NCI-H82 (cell line): ENCODE measurements around the gene C5.
"Not testable (repeated sequence)": the region's sequence is repeated elsewhere in the genome, so short reads cannot be mapped to it uniquely, and the experiment has no call there.

ENCODE experiments used
- DNase-seq: peaks from one replicate; lab custom pipeline; 2025; lab: John Stamatoyannopoulos, UW

The C5 gene

DNA sequence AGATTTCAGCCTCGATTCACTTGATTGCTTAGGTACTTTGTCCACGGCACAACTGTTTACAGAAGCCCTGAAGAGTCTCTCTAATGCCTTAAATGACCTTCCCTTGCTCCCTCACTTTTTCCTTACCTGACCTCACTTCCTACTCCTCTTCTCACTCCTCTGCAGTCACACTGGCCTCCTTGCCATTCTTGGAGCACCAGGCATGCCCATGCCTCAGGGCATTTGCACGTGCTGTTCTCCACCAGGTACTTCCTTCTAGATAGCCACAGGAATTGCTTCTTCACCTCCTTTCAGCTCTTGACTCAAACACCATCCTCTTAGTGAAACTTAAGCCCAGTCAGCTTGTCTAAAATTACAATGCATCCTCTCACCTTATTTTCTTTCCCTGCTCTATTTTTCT is 71.1 kb downstream of the C5 start:
- no peak for DNase-seq

DNA sequence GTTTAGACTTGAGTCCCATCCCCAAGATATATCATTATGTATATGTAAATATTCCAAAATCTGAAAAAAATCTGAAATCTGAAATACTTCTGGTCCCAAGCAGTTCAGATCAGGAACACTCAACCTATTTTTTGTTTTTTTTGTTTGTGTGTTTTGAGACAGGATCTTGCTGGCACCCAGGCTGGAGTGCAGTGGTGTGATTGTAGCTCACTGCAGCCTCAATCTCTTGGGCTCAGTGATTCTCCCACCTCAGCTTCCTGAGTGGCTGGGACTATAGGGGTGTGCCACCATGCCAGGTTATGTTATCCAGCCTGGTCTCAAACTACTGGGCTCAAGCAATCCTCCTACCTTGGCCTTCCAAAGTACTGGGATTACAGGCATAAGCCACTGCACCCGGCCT is 72.8 kb downstream of the C5 start:
- no peak for DNase-seq

DNA sequence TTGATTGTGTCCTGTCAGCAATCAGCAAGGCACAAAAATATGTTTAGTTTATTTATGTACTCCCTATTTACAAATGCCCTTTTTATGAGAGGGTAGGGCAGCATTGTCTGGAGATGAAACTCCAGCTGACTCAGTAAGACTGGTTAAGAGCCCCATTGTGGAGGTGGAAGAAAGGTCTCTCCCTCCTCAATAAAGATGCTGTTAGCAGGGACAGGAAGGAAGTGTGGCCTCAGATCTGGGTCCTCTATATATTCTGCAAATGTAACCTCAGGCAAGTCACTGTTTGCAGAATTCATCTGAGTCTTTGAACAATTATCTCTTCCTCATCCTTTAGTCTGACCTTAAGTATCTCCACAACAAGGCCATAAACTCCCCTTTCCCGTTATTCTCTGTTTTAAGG is 75.2 kb downstream of the C5 start:
- DNase-seq: no peak

DNA sequence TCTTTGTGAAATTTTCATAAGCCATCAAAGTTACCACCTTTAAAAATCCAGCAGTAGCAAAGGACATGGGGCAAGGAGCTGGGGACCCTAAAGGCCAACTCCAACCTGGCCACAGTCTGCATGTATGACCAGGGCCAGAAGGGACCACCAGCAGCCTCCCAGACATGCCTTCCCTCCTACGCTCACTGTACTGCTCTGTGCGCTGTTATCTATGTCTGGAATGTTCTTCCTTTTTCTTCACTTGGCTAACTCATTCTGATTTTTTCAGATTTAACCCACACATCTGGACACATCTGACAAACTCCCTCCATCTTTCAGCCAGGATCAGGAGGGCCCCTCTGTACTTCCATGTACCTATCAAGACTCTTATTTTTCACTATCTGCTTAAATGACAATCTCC is 75.9 kb downstream of the C5 start:
- DNase-seq: no peak

DNA sequence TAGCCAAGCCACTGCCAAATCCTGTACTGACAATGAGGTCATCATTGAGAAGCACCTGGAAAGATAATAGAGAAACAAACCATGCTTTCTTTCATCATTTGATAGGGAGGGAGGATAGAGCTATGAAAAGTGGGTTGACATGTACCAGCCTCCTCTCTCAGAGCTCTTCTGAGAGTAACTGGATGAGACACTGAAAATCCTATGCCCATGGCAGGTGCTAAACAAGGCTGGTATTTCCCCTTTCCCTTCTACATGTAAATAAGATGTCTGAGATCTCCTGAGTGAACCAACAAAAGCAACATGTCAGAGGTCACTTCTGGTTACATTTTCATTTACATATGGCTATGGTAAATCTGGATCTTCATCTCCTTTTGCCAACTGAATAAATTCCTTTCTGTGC is 78.1 kb downstream of the C5 start:
- no peak for DNase-seq

DNA sequence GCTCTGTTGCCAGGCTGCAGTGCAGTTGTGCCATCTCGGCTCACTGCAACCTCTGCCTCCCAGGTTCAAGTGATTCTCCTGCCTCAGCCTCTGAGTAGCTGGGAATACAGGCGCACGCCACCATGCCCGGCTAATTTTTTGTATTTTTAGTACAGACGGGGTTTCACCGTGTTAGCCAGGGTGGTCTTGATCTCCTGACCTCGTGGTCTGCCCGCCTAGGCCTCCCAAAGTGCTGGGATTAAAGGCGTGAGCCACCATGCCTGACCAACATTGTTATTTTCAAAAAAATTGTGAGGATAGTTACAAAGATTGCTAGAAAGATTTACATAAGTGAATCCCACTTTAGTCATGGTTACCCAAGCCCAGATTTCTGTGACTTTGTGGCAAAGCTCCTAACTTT is 78.6 kb downstream of the C5 start:
- not testable (repeated sequence) for DNase-seq

DNA sequence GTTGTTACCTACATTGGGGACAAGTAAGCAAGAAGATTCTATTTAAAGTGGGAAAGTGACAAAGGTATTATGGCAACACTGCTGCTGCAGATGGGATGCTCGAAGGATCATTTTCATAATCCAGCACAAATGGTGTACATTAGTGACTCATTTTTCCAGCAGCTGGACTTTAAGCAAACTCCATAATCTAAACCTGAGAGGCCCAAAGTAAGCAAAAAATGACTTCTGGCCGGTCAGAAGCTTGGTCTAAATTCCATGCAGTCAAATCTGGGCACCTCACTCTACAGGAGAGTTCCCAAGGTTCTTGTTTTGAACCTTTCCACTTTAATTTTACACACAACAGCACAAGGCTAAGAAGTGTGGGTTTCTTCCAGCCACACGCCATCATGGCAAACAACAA is 79.8 kb downstream of the C5 start:
- no peak for DNase-seq

DNA sequence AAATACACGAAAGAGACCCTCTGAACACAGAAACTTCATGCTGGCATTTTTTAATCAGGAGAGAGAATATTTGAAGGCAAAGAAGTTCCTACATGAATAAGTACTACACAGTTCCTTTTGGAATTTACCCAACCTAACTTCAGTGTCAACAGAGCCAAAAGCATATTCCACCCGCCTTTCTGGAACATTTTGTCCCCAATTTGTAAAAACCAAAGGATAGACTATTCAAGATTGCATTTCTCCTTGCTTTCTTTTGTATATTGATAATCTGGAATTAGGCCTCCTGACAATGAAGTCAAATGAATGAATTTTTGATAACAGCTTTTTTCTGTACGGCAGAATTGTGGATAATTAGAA is 84.1 kb downstream of the C5 start:
- DNase-seq: no peak

DNA sequence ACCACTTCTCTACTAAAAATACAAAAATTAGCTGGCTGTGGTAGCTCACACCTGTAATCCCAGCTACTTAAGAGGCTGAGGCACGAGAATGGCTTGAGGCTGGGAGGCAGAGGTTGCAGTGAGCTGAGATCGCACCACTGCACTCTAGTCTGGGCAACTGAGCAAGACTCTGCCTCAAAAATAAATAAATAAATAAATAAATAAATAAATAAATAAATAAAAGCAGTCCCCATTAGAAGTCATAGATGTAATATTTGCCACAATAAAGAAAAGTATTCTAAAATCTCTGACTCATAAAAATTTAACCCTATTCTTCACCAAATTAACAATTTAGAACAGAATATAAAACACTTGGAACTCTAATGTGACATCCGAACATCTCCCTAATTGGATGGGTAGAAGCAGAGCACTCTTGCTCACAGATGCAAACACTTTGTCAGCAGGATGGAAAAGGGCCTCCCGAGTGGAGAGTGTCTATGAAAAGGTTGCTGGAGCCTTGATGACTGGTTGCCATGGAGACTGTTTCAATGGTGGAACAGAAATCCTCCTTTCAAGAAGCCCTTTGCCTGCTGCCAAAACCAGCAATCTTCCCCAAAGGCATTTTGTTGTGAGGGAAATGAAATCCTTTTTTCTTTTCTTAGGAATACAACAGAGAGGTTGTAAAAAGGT is 84.6 kb downstream of the C5 start:
- peak; percentile 29 for DNase-seq

DNA sequence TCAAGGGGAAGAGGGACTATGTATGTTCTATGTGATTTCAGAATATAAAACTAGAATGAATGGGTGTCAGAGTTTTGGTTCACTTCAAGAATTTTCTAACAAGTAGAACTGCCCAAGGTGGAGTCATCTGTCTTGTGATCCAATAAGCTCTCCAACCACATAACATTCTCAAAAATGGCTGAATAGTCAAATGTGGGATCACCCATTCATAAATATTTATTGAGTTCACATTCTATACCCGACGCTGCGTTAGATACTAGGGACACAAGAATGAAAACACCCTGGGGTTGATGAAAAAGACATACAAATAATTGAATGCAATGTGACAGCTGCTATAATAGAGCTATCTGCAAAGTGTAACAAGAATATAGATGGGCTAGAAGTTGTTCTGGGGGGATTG is 88.1 kb downstream of the C5 start:
- DNase-seq: no peak

DNA sequence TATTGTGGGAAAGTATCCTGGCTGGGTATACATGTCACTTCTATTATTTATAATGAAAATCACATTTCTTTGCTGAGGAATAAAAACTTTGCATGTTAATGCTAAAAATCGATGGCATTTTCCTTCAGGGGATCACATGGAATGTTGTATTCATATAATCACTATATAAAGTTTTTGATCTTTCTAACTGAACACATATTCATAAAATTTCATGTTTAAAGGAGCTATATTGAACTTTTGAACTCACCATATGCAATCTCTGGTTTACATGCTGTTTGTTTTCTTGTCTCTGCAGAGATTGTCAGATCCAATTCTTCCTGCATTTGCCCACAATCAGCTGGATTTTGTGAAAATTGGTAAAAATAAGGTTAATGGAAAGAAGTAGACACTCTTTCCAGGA is 90.1 kb downstream of the C5 start:
- DNase-seq: no peak

DNA sequence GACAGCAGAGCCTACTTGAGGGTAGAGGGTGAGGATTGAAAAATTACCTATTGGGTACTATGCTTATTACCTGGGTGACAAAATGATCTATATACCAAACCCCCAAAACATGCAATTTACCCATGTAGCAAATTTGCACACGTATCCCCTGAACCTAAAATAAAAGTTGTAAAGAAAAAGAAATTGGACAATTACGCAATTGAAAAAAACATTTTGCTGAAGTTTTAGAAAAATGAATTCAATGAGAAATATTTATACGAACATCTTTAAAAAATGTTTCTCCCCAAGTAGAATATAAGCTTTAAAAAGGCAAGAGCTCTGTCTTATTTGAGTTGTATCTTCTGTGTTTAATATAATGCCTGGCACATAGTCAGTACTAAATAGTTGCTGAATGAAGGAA is 93.2 kb downstream of the C5 start:
- DNase-seq: no peak

DNA sequence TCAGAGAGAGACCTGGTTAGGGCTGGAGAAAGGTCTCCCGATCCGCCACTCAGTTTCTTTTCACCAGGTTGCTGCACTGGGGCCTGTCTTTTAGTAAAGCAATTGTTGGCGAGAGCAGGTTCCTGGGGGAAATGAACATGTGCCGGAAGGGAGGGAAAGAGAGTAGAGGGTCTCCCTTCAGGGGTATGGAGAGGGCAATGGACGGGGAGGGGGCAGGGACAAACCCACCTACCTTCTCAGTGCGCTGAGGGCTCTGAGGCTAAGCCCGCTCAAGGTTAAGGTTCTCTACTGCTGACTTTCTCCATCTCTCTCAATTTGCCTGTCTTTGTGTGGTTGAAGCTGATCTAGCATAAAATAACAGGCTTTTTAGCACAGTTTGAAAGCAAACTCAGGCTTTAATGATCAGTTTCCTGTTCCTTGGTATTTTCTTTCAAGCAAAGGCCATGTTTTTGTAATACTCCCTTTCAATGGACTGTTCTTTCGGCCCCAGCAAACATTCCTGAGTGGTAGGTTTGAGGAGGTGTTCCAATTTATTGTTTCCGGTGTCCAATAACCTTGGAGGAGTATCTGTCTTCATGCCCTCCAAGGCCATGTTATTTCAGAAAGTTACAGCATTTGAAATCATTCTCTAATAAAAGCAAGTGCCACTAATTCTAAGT is 98.0 kb downstream of the C5 start:
- no peak for DNase-seq

DNA sequence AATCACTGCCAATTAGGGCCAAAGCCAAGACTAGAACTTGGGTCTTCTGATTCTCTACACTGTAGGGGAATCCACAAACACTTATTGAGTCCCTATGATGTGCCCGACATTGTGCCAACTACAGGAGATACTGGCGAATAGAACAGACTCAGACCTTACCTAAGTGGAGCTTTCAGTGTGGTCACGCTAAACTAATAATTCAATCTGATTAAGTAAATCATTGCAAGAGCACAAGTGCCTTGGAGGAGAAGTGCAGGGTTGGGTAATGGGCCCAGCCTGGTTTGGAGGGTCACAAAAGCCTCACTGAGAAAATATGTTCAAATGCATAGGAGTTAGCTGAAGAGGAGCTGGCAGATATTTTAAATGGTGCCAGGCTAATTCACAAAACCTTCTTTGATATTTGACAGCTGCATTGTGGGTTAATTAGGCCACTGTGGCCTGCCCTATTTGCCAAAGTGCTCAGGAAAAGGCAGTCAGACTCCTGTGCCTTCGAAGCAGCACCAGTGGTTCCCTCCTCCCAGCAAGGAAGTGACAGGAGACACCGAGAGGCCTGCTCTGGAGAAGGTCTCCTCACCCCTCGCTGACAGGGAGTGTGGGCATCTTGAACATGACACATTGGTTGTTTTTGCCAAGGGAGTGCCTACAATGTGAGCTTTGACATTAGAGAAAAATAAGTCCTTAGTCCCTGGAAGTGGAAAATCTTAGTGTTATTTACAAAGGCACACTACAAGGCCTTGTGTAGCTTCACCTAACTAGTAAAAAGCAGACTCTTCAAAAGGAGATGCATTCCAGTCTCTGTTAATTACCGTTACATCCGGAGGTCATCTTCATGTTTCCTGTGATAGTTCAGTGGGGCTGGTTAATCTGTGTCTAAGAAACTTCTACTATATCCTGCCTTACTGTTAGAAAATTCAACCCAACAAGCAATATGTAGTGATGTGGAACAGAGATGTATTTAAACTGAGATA is 99.4 kb downstream of the C5 start:
- no peak for DNase-seq

DNA sequence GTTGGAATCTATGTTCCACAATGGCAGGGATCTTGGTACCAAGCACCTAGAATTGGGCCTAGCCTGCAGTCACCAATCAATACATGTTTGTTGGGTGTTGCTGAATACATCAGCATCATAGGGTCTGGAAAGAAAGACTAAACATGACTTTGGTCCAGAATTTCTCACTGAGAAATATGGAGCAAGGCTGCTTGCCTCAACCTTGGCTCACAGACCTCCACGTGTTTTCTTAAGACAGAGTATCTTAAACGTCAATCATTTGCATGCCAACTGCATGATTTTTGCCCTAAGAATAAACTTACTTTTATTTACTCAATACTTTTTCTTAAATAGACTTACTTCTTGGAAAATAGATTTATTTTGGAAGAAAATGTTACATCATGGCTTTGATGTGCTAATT is 100.8 kb downstream of the C5 start:
- no peak for DNase-seq

DNA sequence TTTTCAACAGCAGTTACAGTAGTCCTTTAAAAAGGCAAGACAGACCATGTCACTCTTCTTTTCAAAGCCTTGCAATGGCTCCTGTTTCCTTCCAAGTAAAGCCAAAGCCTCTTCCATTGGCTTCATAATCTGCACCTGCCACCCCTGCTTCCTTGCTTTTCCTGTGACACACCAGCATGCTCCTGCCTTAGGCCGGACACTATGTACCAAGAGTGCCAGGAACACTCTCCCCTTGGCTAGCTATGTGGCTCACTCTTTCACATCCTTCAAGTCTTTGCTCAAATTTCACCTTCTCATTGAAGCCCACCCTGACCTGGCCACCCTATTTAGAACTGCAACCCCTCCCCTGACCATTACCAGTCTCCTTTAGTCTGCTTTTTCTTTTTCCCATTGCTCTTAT is 101.3 kb downstream of the C5 start:
- DNase-seq: no peak

DNA sequence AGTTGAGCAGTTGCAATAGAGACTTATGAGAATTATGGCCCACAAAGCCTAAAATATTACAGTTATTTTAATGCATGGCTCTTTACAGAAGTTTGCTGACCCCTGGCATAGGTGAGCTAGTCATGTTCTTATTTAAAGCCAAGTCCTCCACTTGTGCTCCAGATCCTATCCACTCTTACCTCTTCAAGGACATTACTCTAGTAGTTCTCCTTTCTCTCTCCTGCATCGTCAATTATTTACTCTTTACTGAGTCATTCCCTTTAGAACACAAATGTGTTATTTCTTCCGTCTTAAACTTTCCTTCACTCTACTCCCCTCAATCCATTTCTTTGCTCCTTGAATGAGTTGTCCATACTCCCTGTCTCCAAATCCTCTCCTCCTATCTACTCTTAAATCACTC is 102.9 kb downstream of the C5 start:
- DNase-seq: no peak

DNA sequence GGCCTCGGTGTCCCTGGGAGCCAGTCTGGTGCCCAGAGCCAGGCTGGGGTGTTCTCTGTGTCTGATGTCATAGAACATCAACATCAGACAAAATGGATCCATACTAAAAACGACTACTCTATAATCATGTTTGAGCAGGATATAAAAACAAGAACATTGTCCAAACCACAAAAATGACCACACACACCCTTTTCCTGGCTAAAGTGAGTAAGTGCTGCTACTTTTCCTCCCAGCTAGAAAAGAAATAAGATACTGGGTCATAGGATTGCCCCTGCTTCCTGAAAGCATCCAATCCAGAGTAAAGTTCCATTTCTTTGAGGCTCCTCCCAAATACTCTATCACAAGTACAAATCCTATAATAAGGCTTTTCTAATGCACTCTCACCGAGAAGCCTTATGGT is 103.8 kb downstream of the C5 start:
- peak; percentile 34 for DNase-seq

DNA sequence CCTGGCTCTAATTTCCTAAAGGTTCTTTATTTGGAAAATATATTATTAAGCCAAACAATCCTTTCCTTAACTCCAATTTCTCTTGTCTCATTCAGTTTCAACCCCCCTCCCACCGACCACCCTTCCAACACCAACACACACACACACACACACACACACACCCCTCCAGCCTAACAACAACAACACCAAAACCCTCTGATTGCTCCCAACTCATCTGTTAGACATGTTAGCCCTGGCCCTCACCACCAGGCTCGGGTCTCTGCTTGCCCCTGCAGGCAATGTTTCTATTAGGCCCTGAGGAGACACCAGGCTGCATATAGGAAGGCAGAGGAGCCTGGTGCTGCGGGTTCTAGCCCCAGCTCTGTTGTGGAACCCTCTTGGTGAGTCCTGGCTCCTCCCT is 105.1 kb downstream of the C5 start:
- DNase-seq: no peak

DNA sequence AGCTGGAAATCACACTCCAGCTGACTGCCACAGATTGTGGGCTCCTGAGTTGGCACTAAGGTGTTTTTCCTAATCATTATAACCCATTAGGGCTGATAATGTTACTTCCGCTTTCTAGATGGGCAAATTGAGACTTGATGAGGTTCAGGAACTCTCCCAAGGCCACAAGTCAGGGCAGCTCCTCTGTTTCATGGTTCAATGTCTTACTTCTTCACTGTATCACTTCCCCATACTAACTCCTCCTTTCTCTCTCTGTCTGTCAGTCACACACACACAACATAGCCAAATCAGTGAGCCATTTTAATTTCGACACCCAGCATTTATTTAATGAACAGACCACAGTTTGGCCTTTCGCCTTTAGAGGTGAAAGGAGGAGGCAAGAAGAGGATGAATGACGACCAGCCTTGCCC is 105.6 kb downstream of the C5 start:
- no peak for DNase-seq

DNA sequence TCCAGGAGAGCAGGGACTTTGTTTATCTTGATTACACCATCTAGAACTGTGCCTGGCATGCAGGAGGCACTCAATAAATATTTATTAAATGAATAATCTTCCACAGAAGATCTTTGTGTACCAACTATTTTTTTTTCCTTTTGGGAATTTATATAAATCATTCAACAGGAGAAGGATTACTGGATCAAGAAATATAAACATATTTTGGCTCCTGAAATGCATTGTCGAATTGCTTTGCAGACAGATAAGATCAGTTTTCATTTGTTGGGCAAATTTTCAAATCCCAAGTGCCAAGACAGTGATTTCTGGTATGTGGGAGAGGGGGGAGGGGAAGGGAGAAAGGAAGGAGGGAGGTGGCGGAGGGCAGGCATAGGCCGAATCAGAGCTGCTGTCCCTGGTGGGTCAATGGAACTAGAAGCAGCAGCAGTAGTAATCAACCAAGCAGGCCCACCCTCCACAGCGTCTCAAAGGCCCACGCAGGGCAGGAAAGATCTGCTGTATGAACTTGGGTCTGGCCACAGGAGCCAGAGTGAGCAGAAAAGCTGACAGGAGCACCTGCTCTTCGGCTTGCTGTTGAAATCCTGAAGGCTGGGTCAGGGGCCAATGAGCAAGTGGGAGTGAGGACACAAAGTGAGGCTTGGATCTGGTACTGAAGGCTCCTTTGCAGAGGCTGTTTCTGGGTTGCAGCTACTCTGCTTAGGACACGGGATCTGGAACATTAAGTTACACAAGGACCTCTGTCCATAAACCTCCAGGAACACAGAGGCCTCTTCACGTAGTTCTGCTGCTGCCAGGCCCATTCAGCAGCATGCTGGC is 107.7 kb downstream of the C5 start:
- no peak for DNase-seq

DNA sequence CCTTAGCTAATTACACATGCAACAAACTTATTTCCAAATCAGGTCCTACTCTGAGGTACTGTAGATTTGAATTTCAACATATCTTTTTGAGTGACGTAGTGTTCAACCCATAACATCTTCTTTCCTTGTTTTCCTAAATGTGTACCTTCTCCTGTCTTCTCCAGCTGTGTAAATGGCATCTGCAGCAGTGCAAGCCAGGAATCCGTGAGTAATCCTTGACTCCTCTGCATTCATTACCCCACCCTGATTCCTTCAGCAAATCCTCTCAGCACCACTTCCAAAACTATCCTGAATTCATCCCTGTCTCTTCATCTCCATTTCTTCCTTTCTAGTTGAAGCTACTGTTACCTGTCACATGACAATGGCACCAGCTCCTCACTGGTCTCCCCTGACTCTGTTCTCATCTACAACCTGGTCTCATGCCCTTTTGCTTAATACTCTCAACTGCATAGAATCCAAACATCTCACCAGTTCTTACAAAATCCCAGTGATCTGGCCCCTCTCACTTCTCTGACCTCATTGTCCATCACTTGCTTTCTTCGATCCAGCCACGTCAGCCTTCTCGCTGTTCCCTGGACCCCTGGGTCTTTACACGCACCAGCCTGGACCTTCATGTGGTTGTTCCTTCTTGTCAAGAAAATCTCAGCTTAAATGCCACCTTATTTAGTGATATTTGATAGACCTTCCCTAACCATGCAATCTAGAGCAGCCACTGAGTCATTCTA is 108.9 kb downstream of the C5 start:
- no peak for DNase-seq
